ENCODE data around the gene AP3S1. TPM values are rescaled to one million over a fixed set of nuclear protein-coding genes. Genes with fewer than 3 reads are reported as not detected.

Gene AP3S1
- polyA plus RNA-seq, 2 of the 4 experiments (the other 2 are of a cell fraction) = 75.7 to 103 TPM

DNA sequence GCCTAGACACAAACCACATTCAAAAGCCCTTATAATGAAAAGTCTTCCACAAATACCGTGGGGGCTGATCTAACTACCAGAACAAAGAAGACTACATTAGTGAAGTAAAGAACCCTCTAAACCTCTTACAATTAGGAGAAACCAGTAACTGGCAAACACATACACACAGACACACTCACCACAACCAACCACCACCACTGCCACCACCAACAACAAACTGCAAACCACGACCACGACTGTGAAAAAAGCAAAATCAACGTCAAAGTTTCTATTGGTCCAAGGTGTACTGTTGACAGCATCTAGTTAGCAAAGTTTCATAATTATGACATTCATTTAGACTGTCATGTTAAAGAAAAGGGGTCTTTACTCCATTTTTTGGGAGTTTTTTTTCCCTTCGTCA is 28.0 kb upstream of the AP3S1 start:
- WGBS (ENCODE audit: missing lambda C conversion rate) = 26% methylated on average over 5 of the region's 5 CpGs
- Histone ChIP-seq H3K4me3 (no peak overlapping the region), H3K4me2 (no peak overlapping the region), H3K4me1 (no peaks in the 10 kb centered on the region), H3K27ac (no peak overlapping the region), H3K9me3 (no peaks in the 10 kb centered on the region)
- ChIA-PET POLR2A (no interaction called here), CTCF (no interaction called here)
- DNase-seq (ENCODE audit: low read depth in 1 of 2, low spot score in 1 of 2) (no peak), ATAC-seq (no peak), FAIRE-seq (no peak)
- TF ChIP-seq KDM1A (IDR thresholded peaks at IDR 0.05; ENCODE audit: low read depth) = no peak
- TF ChIP-seq ZNF302 (CRISPR knock-in tag; IDR thresholded peaks at IDR 0.05) = no peak

DNA sequence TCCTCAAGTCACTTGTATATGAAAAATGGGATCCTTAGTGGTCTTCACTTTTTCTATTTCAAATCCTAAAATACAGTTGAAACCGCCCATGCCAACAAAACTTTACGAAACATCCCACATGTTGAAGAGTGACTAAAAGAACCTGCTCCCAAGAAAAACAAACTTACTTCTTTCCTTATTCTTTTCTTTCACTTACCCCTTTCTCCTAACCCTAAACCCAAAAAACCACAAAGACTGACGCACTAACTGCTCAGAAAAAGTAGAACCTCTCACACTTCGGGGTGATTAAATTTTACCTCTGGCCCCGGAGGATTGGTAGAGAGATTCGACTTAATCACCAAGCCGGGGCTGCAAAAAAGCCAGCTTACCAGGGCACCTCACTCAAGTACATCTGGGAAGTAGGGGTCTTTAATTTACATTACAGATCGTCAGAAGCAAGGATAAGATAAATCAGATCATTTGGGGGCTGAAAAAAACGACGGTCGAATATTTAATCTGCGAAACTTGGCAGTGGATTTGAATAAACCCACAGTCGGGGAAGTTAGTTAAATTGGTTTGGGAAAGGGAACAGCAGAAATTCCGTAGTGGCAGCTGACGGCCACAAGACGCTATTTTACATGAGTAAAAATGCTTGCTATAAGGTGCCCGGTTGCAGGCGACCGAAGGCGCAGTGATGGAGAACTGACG is 26.6 kb upstream of the AP3S1 start:
- no peak overlapping the region for H3K4me3 ChIP-seq
- TF ChIP-seq ZNF302 (CRISPR knock-in tag; IDR thresholded peaks at IDR 0.05) = no peak
- no peak for TF ChIP-seq JUNB (IDR thresholded peaks at IDR 0.05)
- TF ChIP-seq, protein P1, sequence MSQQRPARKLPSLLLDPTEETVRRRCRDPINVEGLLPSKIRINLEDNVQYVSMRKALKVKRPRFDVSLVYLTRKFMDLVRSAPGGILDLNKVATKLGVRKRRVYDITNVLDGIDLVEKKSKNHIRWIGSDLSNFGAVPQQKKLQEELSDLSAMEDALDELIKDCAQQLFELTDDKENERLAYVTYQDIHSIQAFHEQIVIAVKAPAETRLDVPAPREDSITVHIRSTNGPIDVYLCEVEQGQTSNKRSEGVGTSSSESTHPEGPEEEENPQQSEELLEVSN (IDR thresholded peaks at IDR 0.05; ENCODE audit: borderline replicate concordance, low read depth) = no peak
- TF ChIP-seq ZC3H11A (IDR thresholded peaks at IDR 0.05) = no peak
- no peak for TF ChIP-seq NFE2L2 (conservative IDR thresholded peaks at IDR 0.05; ENCODE audit: low read length)
- no peak for TF ChIP-seq SREBF2 (IDR thresholded peaks at IDR 0.05)
- no peak for TF ChIP-seq SMC3 (IDR thresholded peaks at IDR 0.05)
- no peak for TF ChIP-seq HOXA7 (CRISPR knock-in tag; IDR thresholded peaks at IDR 0.05)
- TF ChIP-seq HOXB13 (CRISPR knock-in tag; IDR thresholded peaks at IDR 0.05; ENCODE audit: low read depth) = no peak
- ATAC-seq (no peak), FAIRE-seq (no peak), DNase-seq (ENCODE audit: low read depth in 1 of 2, low spot score in 1 of 2) (no peak)
- 60% methylated on average over 21 of the region's 21 CpGs for WGBS (ENCODE audit: missing lambda C conversion rate)
- H3K9me3 ChIP-seq = no peaks in the 10 kb centered on the region
- no peak overlapping the region for H3K27ac ChIP-seq
- POLR2A ChIA-PET = no interaction called here
- no peak overlapping the region for H3K4me2 ChIP-seq
- no peaks in the 10 kb centered on the region for H3K4me1 ChIP-seq
- CTCF ChIA-PET = no interaction called here

DNA sequence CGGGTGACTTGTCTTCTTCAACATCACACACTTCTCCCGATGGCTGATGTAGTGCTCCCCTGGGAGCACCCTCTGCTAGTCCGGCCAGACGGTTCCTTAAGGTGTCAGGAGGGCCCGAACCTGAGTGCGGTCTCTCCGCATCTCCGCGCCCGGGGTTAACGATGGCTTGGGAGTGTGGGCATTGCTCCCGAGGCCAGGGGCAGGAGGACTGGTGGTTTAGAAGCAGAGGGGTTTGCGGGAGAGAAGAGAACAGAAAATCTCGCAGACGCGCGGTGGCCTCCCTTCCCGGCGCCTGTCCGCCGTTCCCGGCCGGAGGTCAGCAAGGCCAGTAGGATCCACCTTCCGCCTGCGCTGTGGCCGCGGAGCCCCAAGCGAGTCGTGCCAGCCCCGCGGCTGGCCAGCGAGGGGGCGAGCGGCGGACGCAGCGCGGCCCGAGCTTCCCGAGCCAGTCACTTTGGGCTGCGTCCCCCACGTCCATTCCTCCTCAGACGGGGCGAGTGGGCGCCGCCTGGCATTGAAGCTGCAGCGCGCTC is 26.0 kb upstream of the AP3S1 start:
- FAIRE-seq = no peak
- POLR2A ChIA-PET = no interaction called here
- WGBS (ENCODE audit: missing lambda C conversion rate) = 56% methylated on average over 32 of the region's 48 CpGs
- ATAC-seq = no peak
- no peak overlapping the region for H3K4me3 ChIP-seq
- no peak overlapping the region for H3K27ac ChIP-seq
- DNase-seq (ENCODE audit: low read depth in 1 of 2, low spot score in 1 of 2) = no peak
- no peaks in the 10 kb centered on the region for H3K4me1 ChIP-seq
- CTCF ChIA-PET = no interaction called here
- no peak overlapping the region; the same call in 2 of the 3 replicates for H3K4me2 ChIP-seq
- TF ChIP-seq, protein P2, sequence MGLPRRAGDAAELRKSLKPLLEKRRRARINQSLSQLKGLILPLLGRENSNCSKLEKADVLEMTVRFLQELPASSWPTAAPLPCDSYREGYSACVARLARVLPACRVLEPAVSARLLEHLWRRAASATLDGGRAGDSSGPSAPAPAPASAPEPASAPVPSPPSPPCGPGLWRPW (IDR thresholded peaks at IDR 0.05) = no peak
- TF ChIP-seq BHLHE40 (IDR thresholded peaks at IDR 0.05; ENCODE audit: low read depth, low read length) (no peak), MAZ (IDR thresholded peaks at IDR 0.05; ENCODE audit: borderline replicate concordance, low read depth, low read length) (no peak), FOSL2 (IDR thresholded peaks at IDR 0.05) (no peak), FOSL2 (CRISPR knock-in tag; IDR thresholded peaks at IDR 0.05) (no peak), EP300 (IDR thresholded peaks at IDR 0.05) (no peak), CBX2 (IDR thresholded peaks at IDR 0.05; ENCODE audit: borderline replicate concordance, low read depth) (no peak), MYC (IDR thresholded peaks at IDR 0.05; ENCODE audit: borderline replicate concordance, low read length) (no peak), ESRRA (IDR thresholded peaks at IDR 0.05; ENCODE audit: borderline replicate concordance, low read length) (no peak), NR3C1 (IDR thresholded peaks at IDR 0.05) (no peak), ZFP36 (IDR thresholded peaks at IDR 0.05; ENCODE audit: borderline replicate concordance, partially characterized antibody) (no peak), POLR2A (IDR thresholded peaks at IDR 0.05; ENCODE audit: low read length) (no peak), RAD21 (conservative IDR thresholded peaks at IDR 0.05 in 1 of 2, IDR thresholded peaks at IDR 0.05 in 1 of 2) (no peak)
- TF ChIP-seq, protein P3, sequence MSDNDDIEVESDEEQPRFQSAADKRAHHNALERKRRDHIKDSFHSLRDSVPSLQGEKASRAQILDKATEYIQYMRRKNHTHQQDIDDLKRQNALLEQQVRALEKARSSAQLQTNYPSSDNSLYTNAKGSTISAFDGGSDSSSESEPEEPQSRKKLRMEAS (IDR thresholded peaks at IDR 0.05) = no peak
- TF ChIP-seq, protein P4, sequence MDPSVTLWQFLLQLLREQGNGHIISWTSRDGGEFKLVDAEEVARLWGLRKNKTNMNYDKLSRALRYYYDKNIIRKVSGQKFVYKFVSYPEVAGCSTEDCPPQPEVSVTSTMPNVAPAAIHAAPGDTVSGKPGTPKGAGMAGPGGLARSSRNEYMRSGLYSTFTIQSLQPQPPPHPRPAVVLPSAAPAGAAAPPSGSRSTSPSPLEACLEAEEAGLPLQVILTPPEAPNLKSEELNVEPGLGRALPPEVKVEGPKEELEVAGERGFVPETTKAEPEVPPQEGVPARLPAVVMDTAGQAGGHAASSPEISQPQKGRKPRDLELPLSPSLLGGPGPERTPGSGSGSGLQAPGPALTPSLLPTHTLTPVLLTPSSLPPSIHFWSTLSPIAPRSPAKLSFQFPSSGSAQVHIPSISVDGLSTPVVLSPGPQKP (IDR thresholded peaks at IDR 0.05; ENCODE audit: low read depth, low read length) = no peak
- H3K9me3 ChIP-seq = no peaks in the 10 kb centered on the region

Measured in A549 (cell line).